Body of pancreas (tissue), 4 donors: ENCODE data around the gene SLC9C1. TPM values are rescaled to one million over a fixed set of nuclear protein-coding genes. Genes with fewer than 3 reads are reported as not detected.

Source experiments
- ATAC-seq: fragments of 150-250 bp; one replicate; pipeline ENCODE4 v1.9.1; 2016
- DNase-seq, 4 donors: peaks; one replicate each; pipeline ENCODE4 v3.0.0-alpha.2; 2019
- H3K27ac ChIP-seq, 4 donors: fragments of 200-600 bp; sonication (generic); 1 replicate in 3 of 4; 2 replicates in 1 of 4; pipeline versions ENCODE4 v1.5.1 to v1.6.1; 2016 to 2019; ENCODE audit warnings: mild to moderate bottlenecking in 1 of 4, mixed read lengths in 1 of 4, moderate library complexity in 1 of 4
- H3K27me3 ChIP-seq, 2 donors: fragments of 200-600 bp; sonication (generic); one replicate each; pipeline ENCODE4 v1.6.0; 2016; ENCODE audit warnings: mild to moderate bottlenecking in 1 of 2
- H3K36me3 ChIP-seq, 2 donors: fragments of 200-600 bp; sonication (generic); replicated peaks in 1 of 2; 2 replicates each; pipeline ENCODE4 v1.5.1; 2016; ENCODE audit warnings: low read depth in 2 of 2; ENCODE audit not compliant: insufficient read depth in 1 of 2
- H3K4me1 ChIP-seq: fragments of 200-600 bp; sonication (generic); one replicate; pipeline ENCODE4 v1.6.0; 2016
- H3K4me3 ChIP-seq, 2 donors: fragments of 200-600 bp; sonication (generic); 1 replicate in 1 of 2; 2 replicates in 1 of 2; pipeline ENCODE4 v1.5.1; 2016 to 2019
- H3K9me3 ChIP-seq, 3 donors: fragments of 200-600 bp; sonication (generic); 1 replicate in 2 of 3; 2 replicates in 1 of 3; pipeline ENCODE4 v1.5.1; 2016
- POLR2A ChIP-seq, 3 donors: fragments of 450-650 bp; IDR thresholded peaks; one replicate each; pipeline ENCODE4 v1.6.1; 2016; ENCODE audit warnings: antibody characterized with exemption in 3 of 3, mild to moderate bottlenecking in 2 of 3
- WGBS, 2 donors: methylation state at CpG; one replicate each; pipeline ENCODE4 v1.1.5; 2017; 5-methylcytosine and 5-hydroxymethylcytosine counted together
- intact Hi-C: fragments of 100-400 bp; cut with DNase I; formaldehyde crosslinking; loops from one replicate; pipeline ENCODE4 v1.15.1; 2023
- total RNA-seq, 2 donors: library from RNA; depleted of rRNA; stranded (reverse); fragments of >200 nt; gene quantifications; one replicate each; pipeline ENCODE4 v1.1.0, GENCODE V29; 2016
- TF ChIP-seq, protein P1 (sequence below), 7 experiments: fragments of 450-650 bp in 4 of 7; fragments of 200-600 bp in 3 of 7; sonication (generic) in 3 of 7; IDR thresholded peaks; one replicate each; pipeline ENCODE4 v1.5.1; 2016 to 2019; ENCODE audit warnings: antibody characterized with exemption in 7 of 7

Gene SLC9C1
- total RNA-seq, 2 donors from 2014 or later, result not detected

DNA sequence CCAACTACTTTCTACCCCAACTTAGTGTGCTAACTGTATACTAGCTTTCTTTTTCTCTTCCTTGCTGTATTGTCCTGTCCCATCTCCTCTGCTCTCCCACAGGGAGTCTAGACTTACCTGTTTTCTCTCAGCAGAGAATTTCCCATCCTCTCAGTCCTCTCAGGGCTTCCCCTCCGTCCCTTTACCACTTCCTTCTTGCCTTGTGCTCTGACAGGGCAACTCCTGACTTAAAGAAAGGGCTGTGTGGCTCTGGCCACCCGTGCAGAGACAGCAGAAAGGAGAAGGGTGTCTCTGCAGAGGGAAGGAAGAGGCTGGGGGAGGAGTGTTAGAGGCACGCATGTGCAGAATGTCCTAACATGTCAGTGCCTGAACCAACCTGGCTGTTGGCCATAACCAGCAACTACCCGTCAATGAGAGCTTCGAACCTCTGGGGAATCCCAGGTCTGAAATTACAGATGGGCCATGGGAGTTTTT lies 161.0 kb downstream of the SLC9C1 start, which contains the start of gene GCSAM:
Gene GCSAM (minus strand): TSS at position 274 of the 474 bp plus-strand sequence. CDS start 128 bp downstream, at position 146.
- DNase-seq (peak in 3 of 4 donors; percentile 22 to 57 (median 31)), ATAC-seq (no peak)
- intact Hi-C loops, result no loop called here
- peaks cover 0 to 4% of the 10 kb centered on the region in 2 donors for H3K36me3 ChIP-seq
- 55 to 66% methylated on average over 5 of the region's 5 CpGs for WGBS, 2 donors
- no peak for TF ChIP-seq POLR2A (IDR thresholded peaks at IDR 0.05)
- TF ChIP-seq, protein P1, sequence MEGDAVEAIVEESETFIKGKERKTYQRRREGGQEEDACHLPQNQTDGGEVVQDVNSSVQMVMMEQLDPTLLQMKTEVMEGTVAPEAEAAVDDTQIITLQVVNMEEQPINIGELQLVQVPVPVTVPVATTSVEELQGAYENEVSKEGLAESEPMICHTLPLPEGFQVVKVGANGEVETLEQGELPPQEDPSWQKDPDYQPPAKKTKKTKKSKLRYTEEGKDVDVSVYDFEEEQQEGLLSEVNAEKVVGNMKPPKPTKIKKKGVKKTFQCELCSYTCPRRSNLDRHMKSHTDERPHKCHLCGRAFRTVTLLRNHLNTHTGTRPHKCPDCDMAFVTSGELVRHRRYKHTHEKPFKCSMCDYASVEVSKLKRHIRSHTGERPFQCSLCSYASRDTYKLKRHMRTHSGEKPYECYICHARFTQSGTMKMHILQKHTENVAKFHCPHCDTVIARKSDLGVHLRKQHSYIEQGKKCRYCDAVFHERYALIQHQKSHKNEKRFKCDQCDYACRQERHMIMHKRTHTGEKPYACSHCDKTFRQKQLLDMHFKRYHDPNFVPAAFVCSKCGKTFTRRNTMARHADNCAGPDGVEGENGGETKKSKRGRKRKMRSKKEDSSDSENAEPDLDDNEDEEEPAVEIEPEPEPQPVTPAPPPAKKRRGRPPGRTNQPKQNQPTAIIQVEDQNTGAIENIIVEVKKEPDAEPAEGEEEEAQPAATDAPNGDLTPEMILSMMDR (IDR thresholded peaks at IDR 0.05), result no peak
- peak within 1 kb of the TSS in 2 of 4 donors; percentile 9 to 22 for H3K27ac ChIP-seq
- H3K9me3 ChIP-seq, result no peaks in the 10 kb centered on the region
- peaks cover 21% of the 10 kb centered on the region for H3K4me1 ChIP-seq
- H3K27me3 ChIP-seq, result no peaks in the 10 kb centered on the region
- H3K4me3 ChIP-seq, result no peak within 1 kb of the TSS

DNA sequence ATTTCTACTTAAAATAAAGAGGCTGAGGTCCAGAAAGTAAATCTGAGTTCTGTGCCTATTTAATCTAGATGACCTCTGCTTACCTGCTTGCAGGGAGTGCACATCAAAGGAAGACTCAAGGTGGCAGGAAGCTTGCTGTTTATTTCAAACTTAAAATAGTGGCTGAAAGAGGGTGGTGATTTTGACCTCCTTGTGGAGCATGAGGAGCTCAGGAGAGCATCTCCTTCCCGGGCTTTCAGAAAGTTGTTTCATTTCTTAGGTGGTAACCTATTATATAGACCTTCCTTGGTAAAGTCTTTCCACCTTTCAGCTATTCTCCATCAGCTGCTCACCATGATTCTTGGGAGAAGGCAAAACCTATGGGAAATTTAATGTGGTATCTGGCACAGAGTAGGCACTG lies 161.5 kb downstream of the SLC9C1 start:
- Histone ChIP-seq H3K4me3 (no peak overlapping the region), H3K4me1 (peaks cover 21% of the 10 kb centered on the region), H3K27me3 (no peaks in the 10 kb centered on the region), H3K36me3 (peaks cover 0 to 6% of the 10 kb centered on the region in 2 donors), H3K27ac (no peak overlapping the region), H3K9me3 (no peaks in the 10 kb centered on the region)
- DNase-seq, result no peak
- WGBS, 2 donors, result 83 to 92% methylated on average over 1 of the region's 1 CpG
- ATAC-seq, result no peak
- intact Hi-C loops, result no loop called here
- TF ChIP-seq POLR2A (IDR thresholded peaks at IDR 0.05), result no peak
- TF ChIP-seq, protein P1 (IDR thresholded peaks at IDR 0.05), result no peak

DNA sequence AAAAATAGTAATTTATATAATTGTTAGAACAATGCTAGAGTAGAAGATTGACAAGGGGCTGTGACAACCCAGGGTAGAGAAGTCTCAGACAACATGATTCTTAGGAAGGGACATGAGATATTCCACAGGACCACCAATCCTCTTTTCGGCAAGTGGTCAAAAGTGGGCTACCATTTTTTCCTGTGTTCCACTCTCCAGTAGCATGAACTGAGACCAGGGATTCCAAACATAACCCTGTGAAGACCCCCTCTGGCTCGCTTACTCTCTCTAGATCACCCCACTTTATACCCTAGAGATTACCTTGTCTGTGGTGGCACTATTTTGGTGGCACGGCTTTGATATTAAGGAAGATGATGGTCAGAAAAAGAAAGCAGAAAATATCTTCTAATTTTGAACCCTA lies 161.9 kb downstream of the SLC9C1 start:
- DNase-seq (no peak), ATAC-seq (no peak)
- no peaks in the 10 kb centered on the region for H3K9me3 ChIP-seq
- intact Hi-C loops, result no loop called here
- no peak overlapping the region for H3K27ac ChIP-seq
- H3K27me3 ChIP-seq, result no peaks in the 10 kb centered on the region
- H3K4me1 ChIP-seq, result peaks cover 21% of the 10 kb centered on the region
- H3K36me3 ChIP-seq, result peaks cover 0 to 6% of the 10 kb centered on the region in 2 donors
- TF ChIP-seq, protein P1 (IDR thresholded peaks at IDR 0.05), result no peak
- TF ChIP-seq POLR2A (IDR thresholded peaks at IDR 0.05), result no peak
- WGBS, 2 donors, result 94% methylated on average over 3 of the region's 3 CpGs
- H3K4me3 ChIP-seq, result no peak overlapping the region

DNA sequence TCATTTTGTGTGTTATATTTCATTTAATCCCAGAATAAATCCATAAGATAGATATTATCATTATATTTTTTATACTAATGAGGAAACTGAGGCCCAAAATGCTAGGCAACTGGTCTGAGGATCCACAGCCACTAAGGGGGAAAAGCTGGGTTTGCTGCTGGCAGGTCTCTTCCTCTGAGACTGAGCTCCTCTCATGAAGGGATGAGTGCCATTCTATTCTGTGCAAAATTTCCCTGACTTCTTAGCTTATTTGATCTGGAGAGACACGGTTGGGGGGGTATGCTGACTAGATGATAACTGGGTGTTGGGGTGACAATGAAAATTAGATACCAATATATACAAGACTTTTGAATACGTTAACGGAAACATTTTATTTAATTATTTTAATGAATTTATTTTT lies 162.9 kb downstream of the SLC9C1 start:
- no peaks in the 10 kb centered on the region for H3K9me3 ChIP-seq
- TF ChIP-seq POLR2A (IDR thresholded peaks at IDR 0.05), result no peak
- TF ChIP-seq, protein P1 (IDR thresholded peaks at IDR 0.05), result no peak
- no peak for DNase-seq
- H3K27me3 ChIP-seq, result no peaks in the 10 kb centered on the region
- no peak overlapping the region for H3K27ac ChIP-seq
- H3K36me3 ChIP-seq, result peaks cover 0 to 6% of the 10 kb centered on the region in 2 donors
- intact Hi-C loops, result no loop called here
- 91 to 95% methylated on average over 3 of the region's 3 CpGs for WGBS, 2 donors
- no peak for ATAC-seq
- no peak overlapping the region for H3K4me3 ChIP-seq
- peaks cover 21% of the 10 kb centered on the region for H3K4me1 ChIP-seq

DNA sequence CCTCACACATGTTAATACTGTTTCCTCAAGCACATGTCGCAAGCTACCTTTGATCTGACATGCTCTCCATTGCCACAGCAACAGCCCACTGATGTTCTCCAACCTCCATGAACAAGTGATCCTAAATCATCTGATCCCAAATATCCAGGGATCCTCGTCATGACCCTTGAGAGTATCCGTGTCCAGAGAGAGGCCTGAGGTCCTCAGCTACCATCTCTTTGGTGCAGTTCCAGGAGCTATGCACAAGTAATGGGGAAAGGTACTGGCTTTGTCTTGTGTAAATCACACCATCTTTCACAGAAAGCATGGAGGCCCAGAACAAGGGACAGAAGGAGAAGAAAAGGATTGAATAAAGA lies 163.4 kb downstream of the SLC9C1 start:
- WGBS, 2 donors, result 88 to 92% methylated on average over 3 of the region's 3 CpGs
- no peaks in the 10 kb centered on the region for H3K27me3 ChIP-seq
- H3K27ac ChIP-seq, result no peak overlapping the region
- H3K36me3 ChIP-seq, result peaks cover 0 to 6% of the 10 kb centered on the region in 2 donors
- peaks cover 21% of the 10 kb centered on the region for H3K4me1 ChIP-seq
- no peak for TF ChIP-seq POLR2A (IDR thresholded peaks at IDR 0.05)
- TF ChIP-seq, protein P1 (IDR thresholded peaks at IDR 0.05), result no peak
- no peak overlapping the region for H3K4me3 ChIP-seq
- DNase-seq, result no peak
- no peaks in the 10 kb centered on the region for H3K9me3 ChIP-seq
- intact Hi-C loops, result no loop called here
- ATAC-seq, result no peak
